ENCODE data around the gene TMEM255B. TPM values are rescaled to one million over a fixed set of nuclear protein-coding genes. Genes with fewer than 3 reads are reported as not detected.
A peak's percentile ranks its signal among the peaks of the same experiment; 100 is the strongest.
"Not testable (repeated sequence)": the region's sequence is repeated elsewhere in the genome, so short reads cannot be mapped to it uniquely, and the experiment has no call there.

TMEM255B gene
- under 0.01 TPM for total RNA-seq

- DNase-seq, result peak; percentile 68
Observed at GRCh38 chr13:113758651-113759524, at the start of gene TMEM255B. Gene TMEM255B, plus strand, starts transcription at chr13:113759226. Its CDS starts 44 bp downstream, at chr13:113759270.

GRCh38 chr13:113722921-113723320 lies 36.1 kb upstream of the TMEM255B start:
- DNase-seq, result no peak

DNA sequence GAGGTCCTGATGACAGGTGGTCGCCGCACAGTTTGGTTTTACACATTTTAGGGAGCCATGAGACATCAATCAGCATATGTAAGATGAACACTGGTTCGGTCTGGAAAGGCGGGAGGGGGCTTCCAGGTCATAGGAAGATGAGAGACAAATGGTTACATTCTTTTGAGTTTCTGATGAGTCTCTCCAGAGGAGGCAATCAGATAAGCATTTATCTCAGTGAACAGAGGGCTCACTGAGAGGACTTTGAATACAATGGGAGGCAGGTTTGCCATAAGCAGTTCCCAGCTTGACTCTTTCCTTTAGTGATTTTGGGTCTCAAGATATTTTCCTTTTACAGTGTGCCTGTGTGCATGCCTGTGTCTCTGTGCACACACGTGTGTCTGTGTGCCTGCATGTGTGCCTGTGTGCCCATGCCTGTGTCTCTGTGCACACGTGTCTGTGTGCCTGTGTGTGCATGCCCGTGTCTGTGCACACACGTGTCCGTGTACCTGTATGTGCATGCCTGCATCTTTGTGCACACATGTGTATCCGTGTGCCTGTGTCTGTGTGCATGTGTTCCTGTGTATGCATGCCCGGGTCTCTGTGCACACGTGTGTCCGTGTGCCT lies 35.5 kb upstream of the TMEM255B start:
- no peak for DNase-seq

- no peak for DNase-seq
Observed at GRCh38 chr13:113724016-113724758, 34.8 kb upstream of the TMEM255B start.

- peak; percentile 75 for DNase-seq
Observed at GRCh38 chr13:113724780-113725315, 34.2 kb upstream of the TMEM255B start.

- peak; percentile 28 for DNase-seq
Observed at GRCh38 chr13:113725329-113726105, 33.5 kb upstream of the TMEM255B start.

DNA sequence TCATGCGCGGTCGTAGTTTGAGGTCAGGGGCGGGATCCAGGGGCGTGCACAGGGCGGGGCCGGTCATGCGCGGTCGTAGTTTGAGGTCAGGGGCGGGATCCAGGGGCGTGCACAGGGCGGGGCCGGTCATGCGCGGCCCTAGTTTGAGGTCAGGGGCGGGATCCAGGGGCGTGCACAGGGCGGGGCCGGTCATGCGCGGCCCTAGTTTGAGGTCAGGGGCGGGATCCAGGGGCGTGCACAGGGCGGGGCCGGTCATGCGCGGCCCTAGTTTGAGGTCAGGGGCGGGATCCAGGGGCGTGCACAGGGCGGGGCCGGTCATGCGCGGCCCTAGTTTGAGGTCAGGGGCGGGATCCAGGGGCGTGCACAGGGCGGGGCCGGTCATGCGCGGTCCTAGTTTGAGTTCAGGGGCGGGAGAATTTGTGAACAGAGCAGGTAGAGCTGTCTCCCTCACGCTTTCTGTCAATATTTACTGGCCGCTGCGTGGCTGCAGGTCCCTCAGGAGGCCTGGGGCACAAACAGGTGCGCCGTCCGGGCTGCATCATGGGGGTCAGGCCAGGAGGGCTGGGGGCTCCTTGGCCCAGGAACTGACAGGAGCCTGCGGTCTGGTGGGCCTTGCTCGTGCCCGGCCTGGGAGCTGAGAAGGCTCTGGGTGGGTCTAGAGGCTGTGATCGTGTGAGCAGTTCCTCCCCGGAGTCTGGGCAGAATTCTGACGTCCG lies 32.8 kb upstream of the TMEM255B start:
- DNase-seq, result not testable (repeated sequence)

- no peak for DNase-seq
Observed at GRCh38 chr13:113726961-113727411, 32.0 kb upstream of the TMEM255B start.

GRCh38 chr13:113728571-113729054 lies 30.4 kb upstream of the TMEM255B start:
- DNase-seq, result no peak

DNA sequence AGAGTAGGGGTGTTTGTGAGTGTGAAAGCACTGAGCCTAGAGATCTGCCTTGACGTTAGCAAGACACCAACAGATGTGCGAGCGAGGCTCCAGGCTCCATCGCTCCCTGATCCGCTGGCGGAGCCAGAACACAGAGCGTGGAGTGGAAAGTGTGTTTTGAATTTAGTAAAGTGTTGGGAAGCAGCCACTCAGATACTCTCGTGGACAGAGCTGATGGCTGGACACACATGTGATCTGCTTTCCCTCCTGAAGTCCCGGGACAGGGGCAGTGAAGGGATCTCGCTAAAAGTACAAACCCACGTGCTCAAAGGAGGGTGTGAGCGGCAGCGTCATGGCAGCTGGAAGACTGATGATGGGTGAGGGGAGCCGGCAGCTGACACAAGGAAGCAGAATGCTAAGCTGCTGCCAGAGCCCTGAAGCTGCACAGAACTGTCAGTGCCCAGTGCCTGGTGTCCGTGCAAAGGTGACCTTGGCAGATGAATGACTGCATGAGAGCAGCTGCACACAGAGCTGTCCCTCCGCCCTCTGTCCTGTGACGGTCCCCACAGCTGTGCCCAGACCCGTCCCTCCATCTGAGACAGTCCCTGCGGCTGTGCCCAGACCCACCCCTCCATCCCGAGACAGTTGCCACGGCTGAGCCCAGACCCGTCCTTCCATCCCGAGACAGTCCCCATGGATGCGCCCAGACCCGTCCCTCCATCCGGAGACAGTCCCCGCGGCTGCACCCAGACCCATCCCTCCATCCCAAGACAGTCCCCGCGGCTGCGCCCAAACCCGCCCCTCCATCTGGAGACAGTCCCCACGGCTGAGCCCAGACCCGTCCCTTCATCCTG lies 29.6 kb upstream of the TMEM255B start:
- no peak for DNase-seq

- no peak for DNase-seq
Observed at GRCh38 chr13:113730258-113730691, 28.8 kb upstream of the TMEM255B start.

- no peak for DNase-seq
Observed at GRCh38 chr13:113730831-113731191, 28.2 kb upstream of the TMEM255B start.

- DNase-seq, result no peak
Observed at GRCh38 chr13:113731192-113732175, 27.5 kb upstream of the TMEM255B start.

GRCh38 chr13:113732176-113732960 lies 26.7 kb upstream of the TMEM255B start:
- DNase-seq, result no peak

- DNase-seq, result no peak
Observed at GRCh38 chr13:113732961-113733950, 25.8 kb upstream of the TMEM255B start.

DNA sequence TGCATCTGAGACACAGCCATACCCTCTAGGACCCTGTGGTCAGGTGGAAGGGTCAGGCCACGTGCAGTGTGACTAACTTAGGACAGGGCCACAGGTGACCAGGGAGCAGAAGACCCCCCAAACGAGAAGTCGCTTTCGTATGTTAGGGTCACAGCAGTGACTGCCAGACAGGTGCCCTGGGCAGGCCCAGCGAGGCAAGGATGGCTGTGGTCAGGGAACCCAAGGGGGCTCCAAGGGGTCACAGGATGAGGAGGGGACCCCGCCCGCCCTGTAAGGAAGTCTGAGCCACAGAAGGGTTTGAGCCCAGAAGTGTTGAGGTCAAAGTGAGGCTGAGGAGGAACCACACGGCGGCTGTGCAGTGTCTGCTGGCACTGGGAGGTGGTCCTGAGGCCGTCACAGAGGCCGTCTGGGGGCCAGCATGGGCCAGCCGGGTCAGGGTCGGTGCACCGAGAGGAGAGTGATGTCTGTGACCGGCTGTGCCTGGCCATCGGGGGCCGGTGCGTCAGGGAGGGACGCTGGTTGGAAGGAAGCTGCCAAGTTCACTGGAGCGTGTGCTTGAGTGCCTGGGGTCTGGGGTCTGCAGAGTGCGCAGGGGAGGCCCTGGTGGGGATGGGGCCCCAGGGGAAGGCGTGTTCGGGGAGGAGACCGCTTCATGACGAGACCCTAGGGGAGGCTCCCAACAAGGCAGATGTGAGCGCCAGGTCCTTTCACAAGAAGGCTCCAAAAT lies 24.8 kb upstream of the TMEM255B start:
- no peak for DNase-seq
